PC-3 (cell line): Measurements from ENCODE around the gene FANK1.

Experiments used
- CTCF ChIP-seq: fragments of 300-600 bp; sonication (generic); conservative IDR thresholded peaks from 2 replicates; pipeline ENCODE4 v1.5.1; 2017; ENCODE audit warnings: antibody characterized with exemption, low read depth, mild to moderate bottlenecking, low read length
- EZH2 ChIP-seq: fragments of 300-600 bp; sonication (generic); IDR thresholded peaks from one replicate; pipeline ENCODE4 v1.6.1; 2017; ENCODE audit warnings: antibody characterized with exemption, mild to moderate bottlenecking, low read length; ENCODE audit not compliant: unreplicated experiment

- TF ChIP-seq EZH2 (no peak), CTCF (no peak)
These were observed 155.8 kb downstream of the FANK1 start for GRCh38 chr10:126052171-126052570.
